HEK293 (cell line): ENCODE measurements around the gene MCTP1.

Source experiments
- CTCF ChIA-PET: fragments of 350-600 bp; formaldehyde crosslinking; extraction: SDS; loops from one replicate; lab custom pipeline; 2021; ENCODE audit warnings: antibody characterized with exemption; lab: Yijun Ruan, JAX
- POLR2A ChIA-PET: fragments of 300-600 bp; formaldehyde crosslinking; extraction: SDS; loops from one replicate; lab custom pipeline; 2020; ENCODE audit warnings: antibody characterized with exemption, inconsistent platforms; lab: Yijun Ruan, JAX
- H3K27ac ChIP-seq: fragments of 200-500 bp; sonication (Bioruptor generic); 2 replicates; pipeline ENCODE4 v1.5.1; 2014; ENCODE audit warnings: low read depth, low read length, control low read depth, inconsistent platforms; ENCODE audit errors: extremely low read depth
- H3K36me3 ChIP-seq, 2 experiments: fragments of 200-500 bp in 1 of 2; sonication (Bioruptor generic) in 1 of 2; 1 replicate in 1 of 2; 2 replicates in 1 of 2; pipeline ENCODE4 v1.5.1; 2014 to 2017; ENCODE audit warnings: inconsistent platforms in 2 of 2, low read length in 2 of 2; ENCODE audit not compliant: control insufficient read depth in 2 of 2, insufficient read depth in 1 of 2
- H3K4me1 ChIP-seq: fragments of 200-500 bp; sonication (Bioruptor generic); 2 replicates; pipeline ENCODE4 v1.5.1; 2014; ENCODE audit warnings: mild to moderate bottlenecking, low read length, inconsistent platforms; ENCODE audit not compliant: control insufficient read depth, insufficient read depth
- H3K4me3 ChIP-seq: 2 replicates; pipeline ENCODE4 v1.5.1; 2011; ENCODE audit warnings: low read depth, mild to moderate bottlenecking, control low read depth, low read length, moderate library complexity
- H3K9me3 ChIP-seq: fragments of 200-500 bp; sonication (Bioruptor generic); 2 replicates; pipeline ENCODE4 v1.5.1; 2014; ENCODE audit warnings: low read depth, low read length, inconsistent platforms; ENCODE audit not compliant: control insufficient read depth, insufficient read depth
- GLI4 ChIP-seq: fragments of 450-650 bp; formaldehyde crosslinking; IDR thresholded peaks from 2 replicates; pipeline ENCODE4 v1.5.1; 2016; ENCODE audit warnings: missing biosample characterization, missing genetic modification characterization
- GLIS1 ChIP-seq: fragments of 450-650 bp; formaldehyde crosslinking; IDR thresholded peaks from 2 replicates; pipeline ENCODE4 v1.5.1; 2016; ENCODE audit warnings: missing biosample characterization, missing genetic modification characterization
- KLF9 ChIP-seq: fragments of 450-650 bp; formaldehyde crosslinking; IDR thresholded peaks from 2 replicates; pipeline ENCODE4 v1.5.1; 2016; ENCODE audit warnings: missing biosample characterization, missing genetic modification characterization, low read depth
- REPIN1 ChIP-seq: fragments of 450-650 bp; formaldehyde crosslinking; IDR thresholded peaks from 2 replicates; pipeline ENCODE4 v1.5.1; 2017; ENCODE audit warnings: missing biosample characterization, missing genetic modification characterization, low read depth
- SP7 ChIP-seq: fragments of 450-650 bp; formaldehyde crosslinking; IDR thresholded peaks from 2 replicates; pipeline ENCODE4 v1.5.1; 2016; ENCODE audit warnings: missing biosample characterization, missing genetic modification characterization
- YY2 ChIP-seq: fragments of 450-650 bp; formaldehyde crosslinking; IDR thresholded peaks from 2 replicates; pipeline ENCODE4 v1.5.1; 2016; ENCODE audit warnings: missing biosample characterization, missing genetic modification characterization
- ZBTB44 ChIP-seq: fragments of 450-650 bp; IDR thresholded peaks from 2 replicates; pipeline ENCODE4 v1.5.1; 2018; ENCODE audit warnings: missing biosample characterization, mild to moderate bottlenecking, missing genetic modification characterization
- ZFP37 ChIP-seq: fragments of 450-650 bp; formaldehyde crosslinking; IDR thresholded peaks from 2 replicates; pipeline ENCODE4 v1.5.1; 2016; ENCODE audit warnings: missing biosample characterization, missing genetic modification characterization
- ZFP69B ChIP-seq: fragments of 450-650 bp; formaldehyde crosslinking; IDR thresholded peaks from 2 replicates; pipeline ENCODE4 v1.5.1; 2016; ENCODE audit warnings: missing biosample characterization, missing genetic modification characterization
- ZNF121 ChIP-seq: fragments of 450-650 bp; formaldehyde crosslinking; IDR thresholded peaks from 2 replicates; pipeline ENCODE4 v1.5.1; 2016; ENCODE audit warnings: missing biosample characterization, missing genetic modification characterization
- ZNF174 ChIP-seq: fragments of 450-650 bp; formaldehyde crosslinking; IDR thresholded peaks from 2 replicates; pipeline ENCODE4 v1.5.0; 2017; ENCODE audit warnings: missing biosample characterization, mild to moderate bottlenecking, missing genetic modification characterization
- ZNF23 ChIP-seq: fragments of 450-650 bp; formaldehyde crosslinking; IDR thresholded peaks from 2 replicates; pipeline ENCODE4 v1.5.1; 2016; ENCODE audit warnings: missing biosample characterization, missing genetic modification characterization, borderline replicate concordance
- ZNF324 ChIP-seq: fragments of 450-650 bp; formaldehyde crosslinking; IDR thresholded peaks from 2 replicates; pipeline ENCODE4 v1.5.1; 2016; ENCODE audit warnings: missing biosample characterization, missing genetic modification characterization
- ZNF341 ChIP-seq: fragments of 450-650 bp; formaldehyde crosslinking; IDR thresholded peaks from 2 replicates; pipeline ENCODE4; 2016; ENCODE audit warnings: low read depth, missing biosample characterization, missing genetic modification characterization
- ZNF354C ChIP-seq: fragments of 450-650 bp; formaldehyde crosslinking; IDR thresholded peaks from 2 replicates; pipeline ENCODE4 v1.5.1; 2016; ENCODE audit warnings: missing biosample characterization, missing genetic modification characterization, low read depth, borderline replicate concordance
- ZNF37A ChIP-seq: fragments of 450-650 bp; IDR thresholded peaks from 2 replicates; pipeline ENCODE4 v1.5.1; 2018; ENCODE audit warnings: missing biosample characterization, missing genetic modification characterization
- ZNF433 ChIP-seq: fragments of 450-650 bp; formaldehyde crosslinking; IDR thresholded peaks from 2 replicates; pipeline ENCODE4 v1.5.1; 2016; ENCODE audit warnings: missing biosample characterization, missing genetic modification characterization, low read depth
- ZNF48 ChIP-seq: fragments of 450-650 bp; formaldehyde crosslinking; IDR thresholded peaks from 2 replicates; pipeline ENCODE4 v1.5.1; 2016; ENCODE audit warnings: missing biosample characterization, missing genetic modification characterization
- ZNF501 ChIP-seq: fragments of 450-650 bp; formaldehyde crosslinking; IDR thresholded peaks from 2 replicates; pipeline ENCODE4 v1.5.1; 2016; ENCODE audit warnings: missing biosample characterization, missing genetic modification characterization
- ZNF510 ChIP-seq: fragments of 450-650 bp; formaldehyde crosslinking; IDR thresholded peaks from 2 replicates; pipeline ENCODE4 v1.5.1; 2018; ENCODE audit warnings: mild to moderate bottlenecking, missing genetic modification characterization, missing biosample characterization; ENCODE audit not compliant: insufficient replicate concordance
- ZNF561 ChIP-seq: fragments of 450-650 bp; IDR thresholded peaks from 2 replicates; pipeline ENCODE4 v1.5.1; 2018; ENCODE audit warnings: missing biosample characterization, missing genetic modification characterization, borderline replicate concordance
- ZNF600 ChIP-seq: fragments of 450-650 bp; formaldehyde crosslinking; IDR thresholded peaks from 2 replicates; pipeline ENCODE4 v1.5.1; 2016; ENCODE audit warnings: missing biosample characterization, missing genetic modification characterization
- ZNF626 ChIP-seq: fragments of 450-650 bp; sonication (Bioruptor Pico); formaldehyde crosslinking; IDR thresholded peaks from 2 replicates; pipeline ENCODE4 v1.5.1; 2018; ENCODE audit warnings: missing biosample characterization, missing genetic modification characterization, inconsistent platforms
- ZNF658 ChIP-seq: fragments of 450-650 bp; formaldehyde crosslinking; IDR thresholded peaks from 2 replicates; pipeline ENCODE4; 2016; ENCODE audit warnings: missing biosample characterization, missing genetic modification characterization
- TF ChIP-seq, protein P1 (sequence below): fragments of 450-650 bp; formaldehyde crosslinking; IDR thresholded peaks from 2 replicates; pipeline ENCODE4 v1.5.1; 2016; ENCODE audit warnings: missing biosample characterization, missing genetic modification characterization
- TF ChIP-seq, protein P2 (sequence below): fragments of 450-650 bp; formaldehyde crosslinking; IDR thresholded peaks from 2 replicates; pipeline ENCODE4 v1.5.1; 2016; ENCODE audit warnings: missing biosample characterization, missing genetic modification characterization
- TF ChIP-seq, protein P3 (sequence below): fragments of 450-650 bp; formaldehyde crosslinking; IDR thresholded peaks from 2 replicates; pipeline ENCODE4 v1.5.0; 2017; ENCODE audit warnings: missing biosample characterization, missing genetic modification characterization, borderline replicate concordance

MCTP1 gene

GRCh38 chr5:94811331-94811730 is 473.6 kb downstream of the MCTP1 start (continued):
- TF ChIP-seq ZFP69B (tag by site-specific recombination) (no peak), ZNF354C (no peak)

DNA sequence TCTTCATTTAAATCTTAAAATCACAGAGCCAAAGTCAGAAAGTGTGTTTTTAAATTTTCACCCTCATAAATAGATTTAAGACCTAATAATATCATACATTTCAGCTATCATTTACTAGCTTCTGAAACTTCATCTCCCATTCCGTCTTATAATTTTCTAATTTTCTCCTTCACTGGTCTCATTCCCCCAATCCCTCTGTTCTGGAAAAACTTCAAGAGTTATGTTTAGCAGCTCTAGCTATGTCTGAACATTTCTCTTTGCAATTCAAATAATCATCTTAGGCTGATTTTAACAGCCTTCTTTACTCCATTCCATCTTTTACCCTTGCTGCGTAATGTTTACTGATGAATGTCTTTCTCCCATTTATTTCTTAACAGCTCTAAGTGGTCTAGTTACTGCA is 474.0 kb downstream of the MCTP1 start:
- H3K4me3 ChIP-seq: no peak overlapping the region
- H3K9me3 ChIP-seq: no peaks in the 10 kb centered on the region
- CTCF ChIA-PET: interaction anchor here (0.7 kb wide), 1 partner anchor 1671 kb away, joined by 4 read pairs; no protein-coding TSS in a partner anchor
- no peak overlapping the region for H3K27ac ChIP-seq
- POLR2A ChIA-PET: no interaction called here
- H3K4me1 ChIP-seq: no peaks in the 10 kb centered on the region
- H3K36me3 ChIP-seq: no peaks in the 10 kb centered on the region
- TF ChIP-seq ZNF501 (tag by site-specific recombination): no peak
- no peak for TF ChIP-seq GLIS1
- TF ChIP-seq ZNF48 (tag by site-specific recombination): no peak
- no peak for TF ChIP-seq ZFP37 (tag by site-specific recombination)
- TF ChIP-seq ZNF174 (tag by site-specific recombination): no peak
- no peak for TF ChIP-seq ZNF121 (tag by site-specific recombination)
- no peak for TF ChIP-seq ZNF37A (tag by site-specific recombination)
- no peak for TF ChIP-seq ZNF626 (tag by site-specific recombination)
- TF ChIP-seq SP7 (tag by site-specific recombination): no peak

DNA sequence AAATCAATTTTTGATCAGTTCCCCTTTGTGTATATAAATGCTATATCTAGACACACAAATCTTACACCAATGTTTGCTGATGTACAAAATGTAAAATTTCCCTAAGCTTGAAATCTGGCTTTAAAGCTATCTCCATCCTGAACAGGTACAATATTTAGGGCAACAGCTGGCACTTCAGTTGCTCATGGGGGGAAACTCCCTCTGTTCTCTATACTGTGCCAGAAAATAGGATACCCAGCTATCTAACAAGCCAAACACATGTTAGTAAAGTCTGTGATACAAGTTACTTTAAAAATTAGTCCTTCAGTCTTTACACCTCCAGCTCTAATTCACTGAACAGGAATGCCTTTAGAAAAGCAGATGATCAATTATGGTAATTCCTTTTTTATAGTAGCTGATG is 474.6 kb downstream of the MCTP1 start:
- Histone ChIP-seq H3K4me1 (no peaks in the 10 kb centered on the region), H3K36me3 (no peaks in the 10 kb centered on the region), H3K9me3 (no peaks in the 10 kb centered on the region), H3K27ac (no peak overlapping the region), H3K4me3 (no peak overlapping the region)
- POLR2A ChIA-PET: no interaction called here
- TF ChIP-seq ZBTB44: no peak
- TF ChIP-seq KLF9 (tag by site-specific recombination): no peak
- no peak for TF ChIP-seq REPIN1 (tag by site-specific recombination)
- TF ChIP-seq, protein P1, sequence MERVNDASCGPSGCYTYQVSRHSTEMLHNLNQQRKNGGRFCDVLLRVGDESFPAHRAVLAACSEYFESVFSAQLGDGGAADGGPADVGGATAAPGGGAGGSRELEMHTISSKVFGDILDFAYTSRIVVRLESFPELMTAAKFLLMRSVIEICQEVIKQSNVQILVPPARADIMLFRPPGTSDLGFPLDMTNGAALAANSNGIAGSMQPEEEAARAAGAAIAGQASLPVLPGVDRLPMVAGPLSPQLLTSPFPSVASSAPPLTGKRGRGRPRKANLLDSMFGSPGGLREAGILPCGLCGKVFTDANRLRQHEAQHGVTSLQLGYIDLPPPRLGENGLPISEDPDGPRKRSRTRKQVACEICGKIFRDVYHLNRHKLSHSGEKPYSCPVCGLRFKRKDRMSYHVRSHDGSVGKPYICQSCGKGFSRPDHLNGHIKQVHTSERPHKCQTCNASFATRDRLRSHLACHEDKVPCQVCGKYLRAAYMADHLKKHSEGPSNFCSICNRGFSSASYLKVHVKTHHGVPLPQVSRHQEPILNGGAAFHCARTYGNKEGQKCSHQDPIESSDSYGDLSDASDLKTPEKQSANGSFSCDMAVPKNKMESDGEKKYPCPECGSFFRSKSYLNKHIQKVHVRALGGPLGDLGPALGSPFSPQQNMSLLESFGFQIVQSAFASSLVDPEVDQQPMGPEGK (tag by site-specific recombination): no peak
- no peak for TF ChIP-seq GLI4
- TF ChIP-seq ZNF324 (tag by site-specific recombination): no peak
- no peak for TF ChIP-seq ZNF341
- TF ChIP-seq ZNF433 (tag by site-specific recombination): no peak
- CTCF ChIA-PET: interaction anchor here (0.7 kb wide), 1 partner anchor 1671 kb away, joined by 4 read pairs; no protein-coding TSS in a partner anchor

DNA sequence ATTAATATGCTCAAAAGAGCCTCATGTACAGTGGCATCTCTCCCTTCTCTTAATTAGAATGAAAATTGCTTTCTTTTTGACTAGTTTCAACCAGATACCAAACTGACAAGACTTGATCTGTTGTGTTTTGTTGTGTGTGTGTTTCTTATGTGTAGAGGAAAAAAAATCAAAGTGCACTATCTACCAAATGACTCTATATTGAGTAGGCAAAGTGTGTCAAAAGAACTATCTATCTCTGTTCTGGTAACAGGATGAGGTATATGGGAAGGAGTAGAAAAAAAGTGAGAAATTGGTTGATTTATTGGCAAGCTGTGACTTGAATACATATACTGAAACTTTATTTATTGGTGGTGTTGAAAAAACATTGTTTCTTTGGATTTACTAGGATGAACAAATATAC is 476.4 kb downstream of the MCTP1 start:
- Histone ChIP-seq H3K36me3 (no peaks in the 10 kb centered on the region), H3K4me3 (no peak overlapping the region), H3K4me1 (no peaks in the 10 kb centered on the region), H3K9me3 (no peaks in the 10 kb centered on the region), H3K27ac (no peak overlapping the region)
- CTCF ChIA-PET: interaction anchor here (1.2 kb wide), 1 partner anchor 99 kb away, joined by 3 read pairs; no protein-coding TSS in a partner anchor
- POLR2A ChIA-PET: no interaction called here
- TF ChIP-seq, protein P2, sequence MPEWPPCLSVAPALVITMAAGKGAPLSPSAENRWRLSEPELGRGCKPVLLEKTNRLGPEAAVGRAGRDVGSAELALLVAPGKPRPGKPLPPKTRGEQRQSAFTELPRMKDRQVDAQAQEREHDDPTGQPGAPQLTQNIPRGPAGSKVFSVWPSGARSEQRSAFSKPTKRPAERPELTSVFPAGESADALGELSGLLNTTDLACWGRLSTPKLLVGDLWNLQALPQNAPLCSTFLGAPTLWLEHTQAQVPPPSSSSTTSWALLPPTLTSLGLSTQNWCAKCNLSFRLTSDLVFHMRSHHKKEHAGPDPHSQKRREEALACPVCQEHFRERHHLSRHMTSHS (tag by site-specific recombination): no peak
- TF ChIP-seq YY2 (tag by site-specific recombination) (no peak), ZNF658 (tag by site-specific recombination) (no peak), ZNF510 (tag by site-specific recombination) (no peak), ZNF561 (tag by site-specific recombination) (no peak), ZNF600 (no peak), ZNF23 (tag by site-specific recombination) (no peak)
- TF ChIP-seq, protein P3, sequence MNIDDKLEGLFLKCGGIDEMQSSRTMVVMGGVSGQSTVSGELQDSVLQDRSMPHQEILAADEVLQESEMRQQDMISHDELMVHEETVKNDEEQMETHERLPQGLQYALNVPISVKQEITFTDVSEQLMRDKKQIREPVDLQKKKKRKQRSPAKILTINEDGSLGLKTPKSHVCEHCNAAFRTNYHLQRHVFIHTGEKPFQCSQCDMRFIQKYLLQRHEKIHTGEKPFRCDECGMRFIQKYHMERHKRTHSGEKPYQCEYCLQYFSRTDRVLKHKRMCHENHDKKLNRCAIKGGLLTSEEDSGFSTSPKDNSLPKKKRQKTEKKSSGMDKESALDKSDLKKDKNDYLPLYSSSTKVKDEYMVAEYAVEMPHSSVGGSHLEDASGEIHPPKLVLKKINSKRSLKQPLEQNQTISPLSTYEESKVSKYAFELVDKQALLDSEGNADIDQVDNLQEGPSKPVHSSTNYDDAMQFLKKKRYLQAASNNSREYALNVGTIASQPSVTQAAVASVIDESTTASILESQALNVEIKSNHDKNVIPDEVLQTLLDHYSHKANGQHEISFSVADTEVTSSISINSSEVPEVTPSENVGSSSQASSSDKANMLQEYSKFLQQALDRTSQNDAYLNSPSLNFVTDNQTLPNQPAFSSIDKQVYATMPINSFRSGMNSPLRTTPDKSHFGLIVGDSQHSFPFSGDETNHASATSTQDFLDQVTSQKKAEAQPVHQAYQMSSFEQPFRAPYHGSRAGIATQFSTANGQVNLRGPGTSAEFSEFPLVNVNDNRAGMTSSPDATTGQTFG: no peak
